ENCODE measurements around the gene PACSIN2.

DNA sequence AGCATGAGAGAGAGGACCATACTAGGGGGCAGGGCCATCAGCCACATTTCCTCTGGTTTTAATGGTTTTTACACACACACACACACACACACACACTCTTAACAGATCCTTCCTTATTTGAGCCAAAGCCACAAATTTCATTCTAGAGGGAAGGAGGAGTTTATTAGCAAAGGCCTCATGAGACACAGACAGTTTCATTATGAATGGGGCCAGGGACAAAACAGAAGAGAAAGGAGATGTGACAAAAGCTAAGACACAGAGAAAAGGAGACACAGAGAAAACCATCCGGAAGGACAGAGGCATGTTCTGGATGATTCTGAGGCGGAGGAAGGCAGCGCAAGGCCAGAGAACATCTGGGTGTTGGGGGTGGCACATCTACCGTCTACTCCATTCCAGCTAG, 125.6 kb downstream of the PACSIN2 start:
- TF ChIP-seq POLR2A (IDR thresholded peaks at IDR 0.05) (no peak), POLR2AphosphoS5 (IDR thresholded peaks at IDR 0.05) (no peak), EP300 (IDR thresholded peaks at IDR 0.05) (no peak)
- TF ChIP-seq, protein P1, sequence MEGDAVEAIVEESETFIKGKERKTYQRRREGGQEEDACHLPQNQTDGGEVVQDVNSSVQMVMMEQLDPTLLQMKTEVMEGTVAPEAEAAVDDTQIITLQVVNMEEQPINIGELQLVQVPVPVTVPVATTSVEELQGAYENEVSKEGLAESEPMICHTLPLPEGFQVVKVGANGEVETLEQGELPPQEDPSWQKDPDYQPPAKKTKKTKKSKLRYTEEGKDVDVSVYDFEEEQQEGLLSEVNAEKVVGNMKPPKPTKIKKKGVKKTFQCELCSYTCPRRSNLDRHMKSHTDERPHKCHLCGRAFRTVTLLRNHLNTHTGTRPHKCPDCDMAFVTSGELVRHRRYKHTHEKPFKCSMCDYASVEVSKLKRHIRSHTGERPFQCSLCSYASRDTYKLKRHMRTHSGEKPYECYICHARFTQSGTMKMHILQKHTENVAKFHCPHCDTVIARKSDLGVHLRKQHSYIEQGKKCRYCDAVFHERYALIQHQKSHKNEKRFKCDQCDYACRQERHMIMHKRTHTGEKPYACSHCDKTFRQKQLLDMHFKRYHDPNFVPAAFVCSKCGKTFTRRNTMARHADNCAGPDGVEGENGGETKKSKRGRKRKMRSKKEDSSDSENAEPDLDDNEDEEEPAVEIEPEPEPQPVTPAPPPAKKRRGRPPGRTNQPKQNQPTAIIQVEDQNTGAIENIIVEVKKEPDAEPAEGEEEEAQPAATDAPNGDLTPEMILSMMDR (IDR thresholded peaks at IDR 0.05), result no peak
